HG03378 (cell line): Measurements from ENCODE around the gene ARL15.
A peak's percentile ranks its signal among the peaks of the same experiment; 100 is the strongest.
"Not testable (repeated sequence)": the region's sequence is repeated elsewhere in the genome, so short reads cannot be mapped to it uniquely, and the experiment has no call there.

Source experiments
- ATAC-seq: cut with Tn5 transposase; IDR thresholded peaks from one replicate; pipeline ENCODE4 v1.9.1; 2021; ENCODE audit warnings: mild to moderate bottlenecking, moderate library complexity; ENCODE audit not compliant: unreplicated experiment

The ARL15 gene

DNA sequence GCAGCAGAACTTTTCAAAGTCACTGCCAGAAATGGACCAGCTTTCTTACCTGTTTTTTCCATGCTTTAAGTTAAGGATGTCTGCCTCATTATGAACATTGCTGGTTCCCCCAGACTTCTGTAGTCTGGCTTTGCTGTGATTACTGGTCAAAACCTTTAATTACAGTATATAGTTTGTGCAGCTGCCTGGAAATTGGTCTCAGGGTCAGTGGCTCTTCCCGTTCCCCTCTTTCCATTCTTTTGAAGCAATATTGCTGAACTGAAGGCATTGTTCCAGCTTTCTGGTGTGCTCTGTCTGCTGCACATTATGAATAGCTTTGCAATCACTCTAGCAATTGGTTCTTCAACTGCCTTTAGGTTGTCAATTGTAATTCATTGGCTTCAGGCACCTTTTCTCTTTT is 206.5 kb downstream of the ARL15 start:
- ATAC-seq, result no peak

DNA sequence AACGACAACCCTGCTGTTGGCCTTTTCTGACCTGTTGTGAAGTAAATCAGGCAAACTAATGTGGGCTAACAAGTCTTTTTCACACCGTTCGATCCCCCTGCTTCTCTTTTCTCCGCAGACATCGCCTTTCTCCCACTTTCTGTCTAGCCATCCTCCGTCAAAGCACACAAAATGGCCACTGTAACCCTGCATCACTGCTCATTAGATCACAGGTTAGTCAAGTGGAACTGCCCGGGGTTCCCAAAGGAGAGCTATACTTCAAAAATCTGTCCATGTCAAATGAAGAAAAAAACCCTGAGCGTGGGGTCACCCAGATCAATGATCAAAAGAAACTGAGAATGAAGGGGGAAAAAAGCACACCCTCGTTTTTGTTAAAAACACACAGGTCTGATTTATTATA is 212.1 kb downstream of the ARL15 start:
- ATAC-seq, result no peak

DNA sequence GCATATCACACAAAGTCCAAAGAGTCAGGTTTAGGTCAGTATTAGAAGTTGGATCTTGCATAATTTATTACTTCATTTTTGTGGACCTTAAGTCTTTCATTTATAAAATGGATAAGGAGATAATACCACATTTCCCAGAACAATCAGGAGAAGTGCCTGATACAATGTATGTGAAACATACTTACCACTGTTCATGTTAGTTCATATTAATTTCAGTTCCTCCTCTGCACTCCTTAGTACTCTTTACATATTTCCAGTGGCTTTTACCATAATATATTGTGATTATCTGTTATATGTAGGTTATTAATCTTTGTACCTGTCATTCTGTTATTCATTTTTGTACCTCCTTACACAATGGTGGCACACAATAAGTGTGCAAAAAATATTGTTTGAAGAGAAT is 214.4 kb downstream of the ARL15 start:
- ATAC-seq, result no peak

DNA sequence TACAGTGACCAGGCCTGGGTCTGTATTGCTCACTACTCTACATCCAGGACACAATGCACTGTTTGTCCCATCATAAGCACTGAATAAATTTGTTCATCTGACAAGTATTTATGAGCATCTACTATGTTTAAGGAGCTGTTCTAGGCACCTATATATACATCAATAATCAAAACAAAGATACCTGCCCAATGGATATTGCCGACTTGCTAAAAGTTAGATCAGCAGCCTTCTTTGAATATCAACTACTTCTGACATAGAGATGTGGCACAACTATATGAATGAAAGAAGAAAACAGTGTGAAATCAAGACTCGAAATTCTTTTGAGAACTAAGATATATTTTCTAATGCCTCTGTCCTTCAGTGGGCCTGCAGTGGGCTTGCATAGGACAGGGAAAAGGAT is 215.7 kb downstream of the ARL15 start:
- ATAC-seq, result no peak

DNA sequence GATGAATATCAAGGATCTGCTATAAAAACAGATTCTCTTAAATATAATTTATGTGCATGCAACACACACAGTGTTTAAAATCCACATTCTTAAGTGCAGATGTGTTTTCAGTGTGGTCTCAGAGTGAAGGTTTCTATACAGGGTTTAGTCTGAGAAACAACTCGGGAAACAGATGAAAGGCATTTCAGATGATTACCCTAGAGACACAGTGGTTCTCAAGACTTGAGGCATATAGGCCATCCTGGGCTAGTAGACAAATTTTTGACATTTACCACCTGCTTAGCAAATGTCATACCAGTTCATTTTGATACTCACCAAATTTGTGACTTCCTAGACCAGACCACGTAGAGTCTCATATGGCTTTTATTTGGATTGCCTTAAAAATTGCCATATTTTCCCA is 216.5 kb downstream of the ARL15 start:
- ATAC-seq, result peak; percentile 52

DNA sequence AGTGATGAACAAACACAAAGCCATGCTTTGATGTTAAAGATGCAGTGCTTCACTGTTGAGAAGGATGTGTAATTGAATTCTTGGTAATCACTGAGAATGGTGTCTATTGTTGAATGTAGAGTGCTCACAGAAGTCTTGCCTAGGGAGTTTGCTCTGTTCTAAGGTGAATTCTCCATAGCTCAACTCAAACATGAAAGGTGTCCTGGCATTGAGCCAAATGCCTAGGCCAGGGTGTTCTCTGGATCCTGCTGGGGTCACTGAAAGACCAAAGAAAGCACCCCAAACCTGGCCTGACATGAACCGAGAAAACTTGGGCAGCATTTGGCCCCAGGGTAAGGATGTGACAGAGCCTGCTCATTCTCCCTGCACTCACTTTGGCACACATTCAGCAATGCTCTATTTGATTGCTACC is 217.3 kb downstream of the ARL15 start:
- ATAC-seq, result no peak

DNA sequence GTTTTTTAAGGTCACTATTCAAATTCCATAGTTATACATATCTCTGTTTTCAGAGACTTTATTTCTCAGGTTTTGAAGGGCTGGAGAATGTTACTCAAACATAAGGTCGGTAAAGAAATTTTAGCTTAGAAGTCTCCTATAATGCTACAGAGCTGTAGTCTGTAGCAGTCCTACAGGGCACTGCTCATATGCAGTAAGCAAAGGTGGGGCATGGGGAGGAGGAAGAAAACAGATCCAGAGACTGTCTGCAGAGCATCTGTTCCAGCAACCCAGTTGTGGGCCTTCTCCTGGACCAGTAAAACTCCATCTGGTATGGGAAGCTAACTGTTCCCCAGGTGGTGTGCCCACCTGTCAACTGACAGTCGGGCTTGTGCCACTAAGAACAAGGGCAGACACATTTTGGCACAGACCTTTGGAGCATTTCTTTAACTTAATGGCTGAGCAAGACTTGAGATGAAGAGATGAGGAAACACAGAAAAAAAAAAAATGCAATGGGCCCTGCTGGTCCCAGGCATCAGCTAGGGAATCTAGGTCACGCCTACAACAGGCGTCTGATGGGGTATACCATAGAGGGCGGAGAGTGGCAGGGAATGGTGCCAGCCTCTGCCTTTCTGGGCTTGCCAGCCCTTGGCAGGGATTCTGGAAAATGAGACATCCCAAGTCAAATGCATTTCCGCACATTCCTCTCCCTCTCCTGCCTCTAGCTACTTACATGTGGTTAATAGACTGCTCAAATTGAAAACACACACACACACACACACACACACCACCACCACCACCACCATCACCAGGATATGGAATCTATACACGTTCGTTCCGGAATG is 218.9 kb downstream of the ARL15 start:
- no peak for ATAC-seq

DNA sequence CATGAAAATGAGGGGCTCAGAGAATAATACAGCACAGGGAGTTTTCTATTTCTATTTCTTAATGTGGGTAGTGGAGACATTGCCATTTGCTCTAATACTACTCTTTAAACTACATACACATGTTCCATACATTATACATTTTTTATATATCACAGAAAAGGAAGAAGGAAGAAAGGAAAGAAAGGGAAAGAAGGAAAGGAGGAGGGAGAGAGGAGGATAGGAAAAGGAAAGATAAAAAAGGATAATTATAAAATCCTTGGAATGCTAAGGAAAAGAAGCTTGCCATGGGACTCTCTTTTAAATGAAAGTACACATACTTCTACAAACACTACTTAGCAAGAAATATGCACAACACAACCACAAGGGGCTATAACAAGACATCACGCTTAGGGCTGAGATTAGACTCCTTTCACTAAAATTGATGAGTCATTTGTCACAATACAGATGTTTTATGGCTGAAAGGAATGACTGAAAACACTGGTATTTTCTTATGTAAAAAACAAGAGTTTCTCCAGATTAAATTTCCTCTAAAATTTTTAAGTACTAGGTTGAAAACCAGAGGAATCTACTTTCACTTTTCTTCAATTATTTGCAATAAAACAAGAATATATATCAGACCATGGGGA is 219.8 kb downstream of the ARL15 start:
- ATAC-seq, result no peak

DNA sequence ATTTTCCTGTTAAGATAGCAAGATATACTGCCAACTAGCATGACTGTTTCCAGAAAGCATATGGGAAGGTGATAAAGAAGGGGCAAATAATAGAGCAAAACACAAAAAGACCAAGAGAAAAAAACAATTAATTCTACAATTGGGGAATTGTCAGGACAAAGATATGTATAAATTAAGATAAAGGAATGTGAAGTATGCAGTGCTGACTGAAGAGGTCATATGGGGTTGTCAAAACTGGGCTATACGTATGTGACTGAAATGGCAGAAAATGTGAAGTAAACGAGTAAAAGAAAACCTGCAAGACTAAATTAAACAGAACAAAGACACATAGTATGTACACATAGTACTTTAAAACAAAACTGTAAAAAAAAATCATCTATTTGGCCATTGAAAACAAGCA is 222.3 kb downstream of the ARL15 start:
- no peak for ATAC-seq

DNA sequence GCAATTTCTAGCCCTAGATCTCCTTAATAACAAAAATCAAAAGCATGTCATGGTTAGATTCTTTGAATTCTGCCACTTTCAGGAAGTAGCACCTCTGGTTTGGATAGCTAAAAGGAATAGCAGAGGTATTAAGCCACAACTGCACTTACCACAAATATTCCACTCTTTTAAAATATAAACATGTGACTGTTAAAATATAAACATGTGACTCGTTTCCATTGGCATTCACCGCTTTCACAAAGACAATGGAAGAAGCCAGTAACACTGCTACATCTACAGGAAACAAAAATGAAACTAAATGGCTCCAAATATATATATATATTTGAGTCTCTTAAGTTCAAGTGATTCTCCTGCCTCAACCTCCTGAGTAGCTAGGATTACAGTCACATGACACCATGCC is 222.9 kb downstream of the ARL15 start:
- no peak for ATAC-seq

DNA sequence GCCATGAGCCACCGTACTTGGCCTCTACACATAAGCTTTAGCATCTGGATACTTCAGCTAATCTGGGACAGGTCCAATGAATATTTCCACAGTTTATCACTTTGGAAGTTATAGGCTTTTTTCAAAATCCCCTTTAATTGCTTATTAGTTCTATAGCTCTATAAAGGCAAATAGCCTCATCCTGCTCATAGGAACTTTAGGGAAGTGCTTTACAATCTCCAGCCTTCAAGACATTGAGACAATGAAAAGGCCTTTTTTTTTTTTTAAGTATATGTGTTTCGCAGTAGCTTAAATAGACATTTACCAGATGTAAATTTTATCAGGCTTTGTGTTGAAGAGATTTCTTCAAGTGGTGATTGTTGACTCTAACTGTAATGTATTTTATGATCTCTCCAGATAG is 224.2 kb downstream of the ARL15 start:
- no peak for ATAC-seq

DNA sequence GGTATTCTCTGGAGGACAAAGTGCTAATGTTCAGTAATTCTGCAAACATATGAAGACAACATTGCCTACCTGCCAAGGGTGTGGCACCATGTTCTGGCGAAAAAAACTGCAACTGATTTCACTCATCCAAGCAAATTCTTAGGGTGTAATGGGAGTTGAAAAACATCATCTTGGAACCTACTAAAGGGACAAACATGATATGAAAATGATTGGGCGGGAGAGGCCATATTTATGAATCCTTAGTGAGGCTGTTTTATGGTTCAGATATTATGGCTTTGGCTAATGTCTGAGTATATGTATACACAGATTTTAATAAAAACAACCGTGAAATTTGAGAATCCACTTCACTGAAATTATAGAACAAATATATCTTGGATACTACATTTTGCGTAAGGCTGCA is 225.7 kb downstream of the ARL15 start:
- no peak for ATAC-seq

DNA sequence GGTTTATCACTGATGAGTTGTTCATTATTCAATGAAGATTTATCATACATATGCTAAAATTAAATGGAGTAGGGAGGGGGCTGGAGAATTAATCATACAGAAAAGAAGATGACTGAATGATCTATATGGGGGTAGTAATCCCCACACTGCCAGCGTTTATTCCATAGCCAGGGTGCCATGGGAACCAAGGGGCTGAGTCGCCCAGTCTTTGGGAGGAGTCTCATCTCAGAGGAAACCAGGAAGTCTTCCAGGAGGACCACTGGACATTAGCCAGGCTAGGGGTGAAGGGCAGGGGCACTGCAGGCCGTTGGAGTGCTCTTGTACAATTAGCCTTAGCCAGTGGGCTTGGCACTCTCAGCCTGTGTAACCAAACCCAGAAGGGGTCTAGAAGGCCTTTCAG is 226.5 kb downstream of the ARL15 start:
- ATAC-seq, result no peak

DNA sequence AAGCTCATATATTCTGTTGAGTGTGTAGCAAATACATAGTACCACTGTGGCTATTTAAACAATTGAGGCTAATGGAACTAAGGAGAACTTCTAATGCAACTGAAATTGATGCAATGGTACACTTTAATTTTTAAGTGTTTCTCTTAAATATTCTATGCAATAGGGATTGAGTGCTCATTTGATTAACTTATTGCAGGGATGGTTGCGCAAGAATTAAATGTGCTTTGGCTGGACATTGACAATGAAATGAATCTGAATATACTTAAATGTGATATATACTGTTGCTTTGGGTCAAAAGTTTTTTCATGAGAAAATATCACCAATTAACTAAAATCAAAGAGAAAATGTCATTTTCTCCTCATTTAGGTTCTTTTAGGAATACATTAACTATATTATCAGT is 227.1 kb downstream of the ARL15 start:
- no peak for ATAC-seq

DNA sequence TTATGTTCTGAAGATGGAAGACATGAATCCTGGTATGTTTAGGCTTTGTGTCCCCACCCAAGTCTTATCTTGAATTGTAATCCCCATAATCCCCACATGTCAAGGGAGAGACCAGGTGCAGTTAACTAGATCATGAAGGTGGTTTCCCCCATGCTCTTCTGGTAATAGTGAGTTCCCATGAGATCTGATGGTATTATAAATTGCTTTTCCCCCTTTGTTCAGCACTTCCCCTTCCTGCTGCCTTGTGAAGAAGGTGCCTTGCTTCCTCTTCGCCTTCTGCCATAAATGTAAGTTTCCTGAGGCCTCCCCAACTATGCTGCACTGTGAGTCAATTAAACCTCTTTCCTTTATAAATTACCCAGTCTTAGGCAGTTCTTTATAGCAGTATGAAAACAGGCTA is 229.0 kb downstream of the ARL15 start:
- no peak for ATAC-seq

DNA sequence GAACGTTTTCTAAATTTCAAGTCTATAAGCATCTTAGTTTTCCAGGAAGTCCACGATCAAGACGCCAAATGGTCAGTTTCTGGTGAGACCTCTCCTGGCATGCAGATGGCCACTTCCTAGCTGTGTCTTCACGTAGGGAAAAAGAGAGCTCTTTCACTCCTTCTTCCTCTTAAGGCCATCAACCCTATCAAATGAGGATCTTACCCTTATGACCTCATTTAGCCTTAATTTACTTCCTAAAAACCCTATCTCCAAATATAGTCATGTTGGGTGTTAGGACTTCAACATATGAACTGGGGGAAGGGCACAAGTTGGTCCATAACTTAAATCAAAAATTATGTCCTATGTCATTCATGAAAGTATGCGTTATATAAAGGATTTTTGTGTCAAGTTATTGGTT is 229.5 kb downstream of the ARL15 start:
- ATAC-seq, result no peak

DNA sequence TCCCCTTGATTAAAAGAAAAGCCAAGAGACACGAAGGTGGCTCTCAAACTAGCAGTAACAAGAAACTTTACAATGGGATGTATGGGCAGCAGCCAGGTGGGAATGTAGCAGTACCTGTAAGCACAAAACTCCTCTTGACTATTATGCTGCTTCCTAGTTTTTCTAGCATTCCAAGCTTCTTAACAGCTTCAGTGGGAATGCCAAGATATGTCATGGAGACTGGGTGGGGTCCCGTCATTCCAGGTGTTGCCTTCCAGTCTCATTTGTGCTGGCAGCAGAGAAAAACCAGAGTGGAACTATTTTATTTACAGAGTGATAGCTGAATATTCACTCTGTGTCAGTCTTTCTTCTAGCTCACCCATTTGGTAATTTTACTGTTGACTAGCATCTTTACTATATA is 236.6 kb downstream of the ARL15 start:
- ATAC-seq, result no peak

DNA sequence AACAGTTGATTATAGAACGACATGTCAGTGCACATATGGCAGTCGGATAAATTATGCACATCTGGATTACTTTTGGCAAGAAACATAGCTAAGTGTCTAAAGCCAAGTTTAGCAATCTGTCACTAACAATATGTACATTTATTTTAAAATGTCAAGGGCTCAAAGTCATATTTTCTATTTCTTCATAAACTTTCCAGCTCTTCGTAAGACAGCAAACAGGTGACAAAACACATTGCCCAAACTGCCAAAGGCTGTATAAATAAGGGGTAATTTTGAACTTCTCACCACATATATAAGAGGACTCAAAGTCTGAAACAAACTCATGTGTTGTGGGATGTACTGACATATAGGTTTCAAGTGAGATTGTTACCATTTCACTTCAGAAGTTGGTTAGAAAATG is 237.2 kb downstream of the ARL15 start:
- no peak for ATAC-seq

DNA sequence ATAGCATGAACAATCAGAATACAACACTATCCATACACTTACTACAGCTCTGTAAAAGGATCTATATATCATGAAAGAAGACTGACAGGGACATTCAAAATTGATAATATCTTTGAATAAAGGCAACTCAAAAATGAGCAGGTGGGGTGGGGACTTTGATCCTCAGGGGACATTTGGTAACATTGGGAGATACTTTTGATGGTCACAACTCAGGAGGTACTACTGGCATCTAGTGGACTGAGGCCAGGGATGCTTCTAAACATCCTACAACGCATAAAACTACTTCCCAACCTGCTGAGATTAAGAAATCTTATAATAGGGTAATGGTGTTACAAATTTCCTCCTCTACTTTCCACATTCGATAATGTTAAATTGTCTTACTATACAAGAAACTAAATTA is 243.9 kb downstream of the ARL15 start:
- ATAC-seq, result no peak

DNA sequence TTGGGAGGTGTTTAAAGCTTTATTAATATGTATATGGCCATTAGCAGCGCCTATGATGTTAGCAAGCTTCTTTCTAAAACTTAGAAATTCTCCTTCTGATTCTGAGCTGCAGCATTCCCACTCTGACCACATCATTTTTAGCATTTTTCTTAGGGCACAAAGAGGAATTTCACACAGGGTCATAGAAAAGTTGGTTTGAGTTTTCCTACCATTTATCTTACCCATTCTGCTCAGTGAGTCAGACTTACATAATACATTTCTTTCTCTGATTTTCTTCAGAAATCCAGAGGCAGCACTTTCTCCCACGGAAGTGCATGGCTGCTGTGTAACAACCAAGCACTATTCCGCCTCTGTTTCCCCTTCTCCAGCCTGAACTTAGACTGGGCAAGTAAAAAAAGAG is 246.6 kb downstream of the ARL15 start:
- ATAC-seq, result no peak

DNA sequence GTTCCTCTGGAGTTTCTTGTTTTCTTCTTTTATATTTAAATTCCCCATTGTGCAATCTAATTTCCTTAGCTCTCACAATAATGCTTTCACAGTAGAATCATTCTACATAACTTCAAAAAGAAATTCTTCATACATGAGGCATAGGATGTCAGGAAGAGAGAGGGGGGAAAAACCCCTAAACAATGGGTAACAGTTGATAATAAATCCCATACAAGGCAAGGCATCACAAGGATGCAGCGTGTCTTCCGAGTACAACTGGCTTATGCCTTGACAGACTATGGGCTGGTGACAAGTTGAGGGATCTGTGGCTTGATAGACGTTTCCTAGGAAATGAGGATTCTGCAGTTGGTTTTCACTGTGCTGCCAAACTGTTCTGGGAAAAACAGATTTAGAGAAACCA is 247.4 kb downstream of the ARL15 start:
- ATAC-seq, result no peak

DNA sequence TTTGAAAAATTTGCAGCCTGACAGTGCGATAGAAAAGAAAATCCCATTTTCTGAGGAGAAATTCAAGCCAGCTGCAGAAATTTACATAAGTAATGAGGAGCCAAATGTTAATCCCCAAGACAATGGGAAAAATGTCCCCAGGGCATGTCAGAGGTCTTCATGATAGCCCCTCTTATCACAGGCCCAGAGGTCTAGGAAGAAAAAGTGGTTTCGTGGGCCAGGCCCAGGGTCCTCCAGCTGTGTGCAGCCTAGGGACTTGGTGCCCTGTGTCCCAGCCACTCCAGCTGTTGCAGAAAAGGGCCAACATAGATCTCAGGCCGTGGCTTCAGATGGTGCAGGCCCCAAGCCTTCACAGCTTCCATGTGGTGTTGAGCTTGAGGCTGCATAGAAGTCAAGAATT is 249.5 kb downstream of the ARL15 start:
- ATAC-seq, result not testable (repeated sequence)

DNA sequence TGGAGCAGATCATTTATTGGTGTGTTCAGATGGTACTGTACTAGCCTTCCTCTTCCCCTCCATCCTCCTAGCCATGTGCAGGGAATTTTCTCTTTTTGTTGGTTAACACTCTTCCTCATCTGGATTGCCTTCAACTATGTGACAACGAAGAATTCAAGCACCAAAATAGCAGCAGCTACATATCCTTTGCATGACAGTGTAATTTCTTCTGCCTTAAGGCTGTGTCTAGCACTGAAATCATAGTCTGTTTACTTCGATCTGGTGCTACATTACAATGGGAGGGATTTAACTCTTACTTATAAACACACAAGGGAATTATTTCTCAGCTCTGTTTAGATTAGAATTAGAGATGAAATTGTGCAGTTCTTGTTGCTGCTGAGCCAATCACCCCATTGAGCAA is 260.4 kb downstream of the ARL15 start:
- no peak for ATAC-seq
